SKM-1 treated with dmso at 0.1 percent for 144 hours (cell line): ENCODE measurements around the gene PAPOLB.

Experiments
- DNase-seq: peaks from one replicate; lab custom pipeline; 2025; ENCODE audit not compliant: unreplicated experiment; lab: John Stamatoyannopoulos, UW

Gene PAPOLB

DNA sequence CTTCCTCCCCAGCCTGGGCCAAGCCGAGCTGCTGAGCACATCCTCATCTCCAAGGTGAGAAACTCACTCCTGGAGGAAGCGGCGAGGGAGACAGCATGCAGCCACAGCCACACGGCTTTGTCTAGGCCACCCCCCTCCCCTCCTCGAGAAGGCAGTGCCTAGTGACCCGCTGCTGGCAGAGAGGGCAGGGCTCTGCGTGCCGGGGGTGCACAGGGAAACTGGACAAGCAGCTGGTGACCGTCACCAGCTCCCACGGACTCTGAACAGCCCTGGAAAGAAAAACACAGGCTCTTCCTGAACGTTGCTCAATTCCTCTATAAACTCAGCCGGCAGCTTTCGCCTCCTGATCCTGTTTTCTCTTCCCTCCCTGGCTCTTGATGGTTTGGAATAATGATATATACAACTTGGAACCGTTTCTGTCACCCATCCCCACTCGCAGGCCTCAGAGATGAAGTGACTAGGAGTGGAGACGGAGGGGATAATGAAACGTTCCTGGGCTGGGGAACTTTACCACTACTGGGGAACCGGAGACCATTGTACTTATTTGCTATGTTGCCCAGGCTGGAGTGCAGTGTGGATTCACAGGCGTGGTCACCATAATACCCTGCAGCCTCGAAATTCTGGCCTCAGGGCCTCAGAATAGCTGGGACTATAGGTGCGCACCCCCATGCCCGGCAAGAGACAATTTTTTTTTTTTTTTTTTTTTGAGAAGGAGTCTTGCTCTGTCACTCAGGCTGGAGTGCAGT lies 19.3 kb downstream of the PAPOLB start:
- no peak for DNase-seq

DNA sequence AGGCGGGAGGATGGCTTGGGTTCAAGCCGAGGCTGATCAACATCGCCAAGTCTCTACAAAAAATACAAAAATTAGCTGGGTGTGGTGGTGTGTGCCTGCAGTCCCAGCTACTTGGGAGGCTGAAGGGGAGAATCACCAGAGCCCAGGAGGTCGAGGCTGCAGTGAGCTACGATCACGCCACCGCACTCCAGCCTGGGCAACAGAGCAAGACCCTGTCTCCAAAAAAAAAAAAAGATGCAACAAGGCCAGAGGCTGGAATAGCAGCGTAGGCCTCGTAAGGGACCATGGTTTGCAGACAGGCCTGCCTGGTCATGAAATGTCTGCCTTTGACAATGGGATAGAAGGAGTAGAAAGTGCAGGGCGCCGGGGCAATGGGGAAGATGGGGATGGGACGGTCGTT lies 20.0 kb downstream of the PAPOLB start:
- no peak for DNase-seq

- no peak for DNase-seq
Observed at GRCh38 chr7:4841007-4841784, 20.6 kb downstream of the PAPOLB start.

GRCh38 chr7:4840079-4840501 lies 21.7 kb downstream of the PAPOLB start:
- DNase-seq: no peak

GRCh38 chr7:4838626-4839334 lies 23.1 kb downstream of the PAPOLB start:
- DNase-seq: no peak

DNA sequence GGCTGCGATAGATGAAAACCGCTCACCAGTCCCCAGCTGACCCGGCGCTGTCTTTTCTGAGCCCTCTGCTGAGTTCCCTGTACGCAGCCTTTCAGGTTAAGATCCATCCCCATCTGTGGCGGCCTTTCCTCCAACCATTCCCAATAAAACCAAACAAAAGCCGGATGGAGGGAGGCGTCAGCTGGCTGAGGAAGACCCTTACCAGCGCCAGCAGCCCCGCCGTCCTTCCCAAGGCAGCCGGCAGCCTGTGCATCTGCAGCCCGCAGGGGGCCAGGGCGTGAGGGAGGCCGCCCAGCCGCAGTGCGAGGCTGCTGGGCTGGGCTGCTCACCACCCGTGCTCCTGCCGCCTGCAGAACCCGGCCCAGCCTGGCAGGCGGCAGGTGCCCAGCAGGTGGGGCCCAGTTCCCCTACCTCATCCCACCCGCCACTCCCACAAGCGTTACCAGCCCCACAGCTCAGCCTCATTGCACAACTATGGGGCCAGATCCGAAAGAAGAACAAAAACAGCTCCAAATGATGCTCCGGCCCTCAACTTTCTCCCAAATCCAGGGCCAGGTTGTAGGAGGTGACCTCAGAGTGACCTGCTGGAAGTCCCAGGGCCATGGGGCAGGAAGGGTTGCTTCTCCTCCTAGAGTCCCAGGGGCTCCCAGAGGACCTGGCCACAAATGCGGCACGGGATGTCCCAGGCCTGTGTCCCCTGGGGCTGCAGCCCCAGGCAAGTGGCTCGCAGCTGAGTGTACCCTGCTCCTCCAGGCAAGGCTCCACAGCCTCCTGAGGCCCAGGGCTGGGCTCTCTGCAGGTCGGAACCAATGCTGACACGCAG lies 23.8 kb downstream of the PAPOLB start:
- no peak for DNase-seq

- DNase-seq: no peak
Observed at GRCh38 chr7:4837041-4837802, 24.6 kb downstream of the PAPOLB start.

GRCh38 chr7:4836206-4836661 lies 25.6 kb downstream of the PAPOLB start:
- DNase-seq: no peak

DNA sequence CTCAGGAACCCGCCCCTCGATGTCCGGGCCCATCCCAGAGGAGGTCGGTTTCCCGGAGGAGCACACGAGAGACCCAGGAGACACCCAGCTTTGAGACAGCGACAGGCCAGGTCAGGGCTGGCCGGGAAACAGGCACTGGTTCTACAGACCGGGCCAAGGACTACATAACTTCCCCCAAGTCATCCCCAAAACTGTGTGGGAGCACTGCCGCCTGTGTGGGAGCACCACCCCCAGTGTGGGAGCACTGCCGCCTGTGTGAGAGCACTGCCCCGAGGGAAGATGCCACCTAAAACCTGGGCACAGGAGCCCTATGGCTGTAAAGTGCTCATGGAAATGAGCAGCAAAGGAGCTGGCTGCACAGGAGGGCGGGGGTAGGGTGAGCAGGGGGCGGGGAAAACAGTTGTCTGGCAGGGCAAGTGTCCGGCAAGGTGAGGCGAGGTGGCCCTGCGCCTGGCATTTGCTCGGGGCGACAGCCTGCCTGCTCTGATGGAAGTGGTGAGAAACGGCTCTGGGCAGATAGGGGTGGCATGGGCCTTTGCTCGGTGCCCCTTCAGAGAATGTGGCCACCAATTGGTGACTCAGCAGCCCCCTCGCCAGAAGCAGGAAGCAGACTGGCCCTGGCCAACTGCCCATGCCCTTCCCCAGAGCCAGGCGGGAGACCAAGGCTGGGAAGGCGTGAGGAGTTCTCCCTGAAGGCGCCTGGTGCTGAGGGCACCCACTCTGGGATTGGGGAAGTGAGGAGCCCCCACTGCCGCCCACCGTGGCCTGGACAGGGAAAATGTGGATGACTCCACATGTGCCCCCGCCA lies 26.2 kb downstream of the PAPOLB start:
- no peak for DNase-seq

DNA sequence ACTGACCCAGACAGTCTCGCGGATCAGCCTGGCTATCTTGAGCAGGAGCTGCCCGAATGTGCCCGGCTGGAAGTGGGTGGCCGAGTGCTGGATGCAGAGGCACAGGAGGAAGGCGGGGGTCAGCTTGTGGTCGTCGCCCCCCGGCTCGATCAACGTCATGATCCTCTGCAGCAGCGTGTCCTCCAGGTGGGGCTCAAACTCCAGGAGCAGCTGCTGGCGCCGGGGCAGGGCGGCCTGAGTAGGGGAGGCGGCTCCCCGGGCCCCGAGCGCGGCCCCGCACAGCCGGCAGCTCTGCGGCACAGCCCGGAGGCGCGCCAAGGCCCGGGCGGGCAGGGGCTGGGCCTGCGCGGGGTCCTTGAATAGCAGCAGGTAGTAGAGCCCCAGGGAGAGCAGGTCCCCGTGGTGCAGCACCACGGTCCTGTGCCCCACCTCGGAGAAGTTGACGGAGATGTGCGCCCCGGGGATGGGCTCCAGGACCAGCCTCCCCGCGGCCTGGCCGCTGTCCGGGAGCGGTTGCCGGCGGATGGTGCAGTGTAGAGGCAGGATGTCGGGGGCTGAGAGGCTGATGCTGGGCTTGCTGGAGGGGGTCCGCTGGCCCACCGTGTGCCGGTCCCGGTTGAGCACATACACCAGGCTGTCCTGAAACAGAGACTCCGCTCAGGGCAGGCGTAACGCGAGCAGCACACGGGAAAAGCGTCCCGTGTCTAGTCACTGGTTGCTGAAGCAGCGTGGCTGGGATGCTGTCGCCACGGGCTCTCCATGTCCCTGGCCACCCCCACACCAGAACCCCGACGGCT lies 27.0 kb downstream of the PAPOLB start:
- DNase-seq: no peak

- DNase-seq: no peak
Observed at GRCh38 chr7:4833691-4834600, 27.9 kb downstream of the PAPOLB start.

DNA sequence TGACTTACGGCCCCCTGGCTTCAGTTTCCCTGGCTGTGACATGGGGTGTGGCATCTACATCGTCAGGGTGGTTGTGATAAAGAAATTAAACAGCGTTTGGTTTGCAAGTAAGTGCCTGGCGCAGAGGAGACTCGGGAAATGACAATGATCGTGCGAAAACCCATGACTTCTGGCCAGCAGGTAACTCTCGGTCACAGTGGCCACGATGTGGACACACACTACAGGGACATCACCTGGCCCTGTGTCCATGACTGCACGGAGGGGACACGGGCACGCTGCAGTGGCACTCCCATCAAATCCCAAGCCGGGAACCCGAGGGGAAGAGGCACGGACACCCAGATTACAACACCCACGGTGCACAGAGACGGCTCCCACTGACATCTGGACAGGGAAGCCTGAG lies 28.7 kb downstream of the PAPOLB start:
- no peak for DNase-seq

DNA sequence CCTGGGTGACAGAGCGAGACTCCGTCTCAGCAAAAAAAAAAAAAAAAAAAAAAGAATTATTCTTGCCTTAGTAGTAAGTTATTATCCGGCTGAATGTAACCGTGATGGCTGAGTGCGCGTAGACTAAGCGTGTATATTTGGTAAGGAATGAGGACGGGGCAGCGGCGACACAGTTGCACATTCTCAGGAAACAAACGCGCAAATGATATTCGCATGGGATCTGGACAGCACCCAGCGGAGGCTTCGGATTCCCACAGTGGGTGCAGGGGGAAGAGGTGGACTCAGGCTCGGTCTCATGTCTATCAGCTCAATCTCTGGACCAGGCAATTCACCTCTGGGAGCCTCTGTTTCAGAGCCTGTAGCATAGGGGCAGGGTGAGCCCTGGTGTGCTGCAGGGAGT lies 29.1 kb downstream of the PAPOLB start:
- DNase-seq: no peak

DNA sequence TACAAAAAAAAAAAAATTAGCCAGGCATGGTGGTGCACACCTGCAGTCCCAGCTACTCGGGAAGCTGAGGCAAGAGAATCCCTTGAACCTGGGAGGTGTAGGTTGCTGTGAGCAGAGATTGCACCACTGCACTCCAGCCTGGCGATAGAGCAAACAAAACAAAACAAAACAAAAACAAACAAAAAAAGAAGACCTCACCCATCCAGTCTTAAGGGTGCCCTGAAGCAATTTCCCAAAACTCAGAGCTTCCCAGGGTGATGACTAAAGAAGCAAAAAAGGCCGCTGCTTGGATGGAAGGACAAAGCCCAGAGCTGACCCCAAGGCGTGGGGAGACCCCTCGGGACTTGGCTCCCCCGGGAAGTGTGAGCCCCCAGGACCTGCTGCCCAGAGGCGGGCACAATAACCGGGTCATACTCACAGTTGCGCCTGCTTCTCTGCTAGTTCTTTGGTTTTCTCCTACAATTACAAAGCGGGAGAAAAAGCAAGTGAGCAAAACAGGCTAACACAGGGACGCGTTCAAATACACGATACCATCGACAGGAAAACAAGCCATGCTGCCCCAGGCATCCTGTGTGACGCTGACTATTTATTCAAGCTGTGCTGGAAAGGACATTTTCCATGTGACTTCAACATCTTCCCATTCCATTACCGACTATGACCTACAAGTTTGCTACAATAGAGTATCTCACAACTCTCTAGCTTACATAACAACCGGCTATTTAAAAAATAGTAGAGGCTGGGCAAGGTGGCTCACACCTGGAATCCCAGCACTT lies 29.9 kb downstream of the PAPOLB start:
- no peak for DNase-seq

DNA sequence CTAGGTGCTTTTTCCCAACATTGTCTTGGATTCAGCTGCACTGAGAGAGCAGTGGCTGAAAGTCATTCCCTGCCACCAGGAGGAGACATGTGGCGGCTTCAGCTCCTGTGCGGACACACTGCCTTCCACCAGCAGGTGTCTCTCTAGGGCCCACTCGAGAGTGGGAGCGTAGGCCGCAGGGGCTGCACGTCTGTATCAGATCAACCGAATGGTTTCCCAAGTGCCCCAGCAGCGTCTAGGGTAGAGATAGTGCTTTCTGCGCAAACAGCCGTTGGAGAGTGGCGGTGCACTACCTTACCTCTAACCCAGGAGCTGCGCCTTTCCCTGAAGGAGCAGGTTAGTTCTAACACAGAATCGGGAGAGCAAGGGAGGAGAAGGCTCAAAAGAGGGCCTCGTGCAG lies 31.7 kb downstream of the PAPOLB start:
- DNase-seq: peak; percentile 44

DNA sequence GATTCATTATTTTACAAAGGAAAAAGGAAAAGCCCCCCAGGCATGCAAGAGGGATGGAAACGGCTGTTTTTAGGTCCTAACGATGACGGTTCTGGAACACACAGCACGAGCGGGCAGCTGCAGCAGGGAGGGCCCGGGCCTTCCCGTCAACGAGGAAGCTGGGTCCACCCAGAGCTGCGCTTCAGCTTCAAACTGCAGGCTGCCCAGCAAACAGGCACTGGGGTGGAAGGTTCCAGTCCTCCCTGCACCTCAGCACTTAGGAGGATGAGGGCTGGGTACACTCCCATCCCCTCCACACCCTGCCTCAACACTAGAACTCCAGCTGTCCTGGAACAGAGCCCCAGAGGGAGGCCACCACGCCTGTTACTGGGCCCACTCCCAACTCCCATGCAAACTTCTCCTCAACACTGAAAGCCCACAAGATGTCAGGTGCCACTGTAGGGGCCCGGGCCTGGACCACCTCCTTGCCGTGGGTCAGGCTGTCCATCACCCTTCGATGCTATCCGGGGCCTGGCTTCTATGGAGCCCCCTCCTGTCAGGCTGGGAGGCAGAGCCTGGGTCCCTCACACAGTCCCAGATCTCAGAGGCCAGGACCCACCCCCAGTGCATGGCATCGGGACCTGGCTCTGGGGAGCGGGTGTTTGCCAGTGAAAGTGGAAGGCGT lies 33.0 kb downstream of the PAPOLB start:
- DNase-seq: no peak
